Brain microvascular endothelial cell (primary cell): ENCODE data around the gene CBX8.

Source experiments
- DNase-seq: peaks from one replicate; pipeline ENCODE4 v3.0.0-alpha.2; 2020
- H3K27ac ChIP-seq: fragments of 250-450 bp; sonication (Bioruptor Pico); 2 replicates; pipeline ENCODE4 v1.5.1; 2020; ENCODE audit warnings: mild to moderate bottlenecking, moderate library complexity
- H3K27me3 ChIP-seq: fragments of 250-450 bp; sonication (Bioruptor Pico); replicated peaks from 2 replicates; pipeline ENCODE4 v1.5.1; 2020; ENCODE audit warnings: mild to moderate bottlenecking
- H3K36me3 ChIP-seq: fragments of 250-450 bp; sonication (Bioruptor Pico); replicated peaks from 2 replicates; pipeline ENCODE4 v1.5.1; 2020; ENCODE audit warnings: mild to moderate bottlenecking
- H3K4me3 ChIP-seq: 2 replicates; pipeline ENCODE4 v1.5.1; 2011; ENCODE audit warnings: low read depth, mild to moderate bottlenecking, control low read depth, low read length, moderate library complexity
- CTCF ChIP-seq: IDR thresholded peaks from 2 replicates; pipeline ENCODE4 v1.5.1; 2011; ENCODE audit warnings: low read depth, mild to moderate bottlenecking, moderate library complexity, low read length, control low read depth, inconsistent platforms; ENCODE audit errors: missing control alignments
- in situ Hi-C: cut with HindIII; loops from 2 replicates; pipeline ENCODE4 v1.10.0; 2017; ENCODE audit warnings: low sequenced_read_pairs, low pct_ligation_motif_present

Gene CBX8

GRCh38 chr17:79832218-79833109 lies 35.6 kb upstream of the CBX8 start:
- DNase-seq, result no peak
- no peaks in the 10 kb centered on the region for H3K27me3 ChIP-seq
- H3K4me3 ChIP-seq, result peak overlapping the region; percentile 30
- H3K27ac ChIP-seq, result no peak overlapping the region
- peaks cover 18% of the 10 kb centered on the region for H3K36me3 ChIP-seq
- TF ChIP-seq CTCF, result no peak
- in situ Hi-C loops, result no loop called here

GRCh38 chr17:79831265-79832217 lies 34.7 kb upstream of the CBX8 start:
- Histone ChIP-seq H3K27ac (no peak overlapping the region), H3K4me3 (no peak overlapping the region), H3K36me3 (peaks cover 18% of the 10 kb centered on the region), H3K27me3 (no peaks in the 10 kb centered on the region)
- in situ Hi-C loops, result no loop called here
- DNase-seq, result no peak
- TF ChIP-seq CTCF, result no peak

GRCh38 chr17:79830763-79831264 lies 33.9 kb upstream of the CBX8 start:
- in situ Hi-C loops, result no loop called here
- no peaks in the 10 kb centered on the region for H3K27me3 ChIP-seq
- DNase-seq, result no peak
- no peak for TF ChIP-seq CTCF
- no peak overlapping the region for H3K27ac ChIP-seq
- no peak overlapping the region for H3K4me3 ChIP-seq
- peaks cover 18% of the 10 kb centered on the region for H3K36me3 ChIP-seq

GRCh38 chr17:79830303-79830702 lies 33.4 kb upstream of the CBX8 start:
- no peak overlapping the region for H3K27ac ChIP-seq
- in situ Hi-C loops, result no loop called here
- DNase-seq, result no peak
- no peak for TF ChIP-seq CTCF
- H3K27me3 ChIP-seq, result no peaks in the 10 kb centered on the region
- H3K36me3 ChIP-seq, result peaks cover 18% of the 10 kb centered on the region
- H3K4me3 ChIP-seq, result no peak overlapping the region

GRCh38 chr17:79829457-79829856 lies 32.6 kb upstream of the CBX8 start:
- in situ Hi-C loops, result no loop called here
- peaks cover 10% of the 10 kb centered on the region for H3K36me3 ChIP-seq
- no peak for TF ChIP-seq CTCF
- no peak for DNase-seq
- no peak overlapping the region for H3K27ac ChIP-seq
- H3K27me3 ChIP-seq, result no peaks in the 10 kb centered on the region
- no peak overlapping the region for H3K4me3 ChIP-seq
